OCI-LY7 (cell line): ENCODE measurements around the gene BSND.

Experiments used
- EZH2phosphoT487 ChIP-seq: fragments of 200-600 bp; sonication (generic); IDR thresholded peaks from 2 replicates; pipeline ENCODE4 v1.6.1; 2018; ENCODE audit warnings: low read depth, borderline replicate concordance, mild to moderate bottlenecking, mixed run types, antibody characterized with exemption, low read length, moderate library complexity, mixed read lengths
- TF ChIP-seq, protein P1 (sequence below): fragments of 200-600 bp; sonication (generic); conservative IDR thresholded peaks from 2 replicates; pipeline ENCODE4 v1.5.1; 2014; ENCODE audit warnings: mild to moderate bottlenecking, antibody characterized with exemption, low read length, moderate library complexity, mixed read lengths

DNA sequence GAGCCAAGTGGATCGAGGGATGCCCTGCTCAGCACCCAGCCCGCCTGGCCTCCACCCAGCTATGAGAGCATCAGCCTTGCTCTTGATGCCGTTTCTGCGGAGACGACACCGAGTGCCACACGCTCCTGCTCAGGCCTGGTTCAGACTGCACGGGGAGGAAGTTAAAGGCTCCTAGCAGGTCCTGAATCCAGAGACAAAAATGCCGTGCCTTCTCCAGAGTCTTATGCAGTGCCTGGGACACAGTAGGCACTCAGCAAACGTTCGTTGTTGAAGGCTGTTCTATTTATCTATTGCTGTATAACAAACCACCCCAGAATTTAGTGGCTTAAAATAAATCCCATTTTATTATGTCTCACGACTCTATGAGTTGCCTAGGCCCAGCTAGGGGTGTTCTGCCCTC, 6.8 kb upstream of the BSND start:
- TF ChIP-seq, protein P1, sequence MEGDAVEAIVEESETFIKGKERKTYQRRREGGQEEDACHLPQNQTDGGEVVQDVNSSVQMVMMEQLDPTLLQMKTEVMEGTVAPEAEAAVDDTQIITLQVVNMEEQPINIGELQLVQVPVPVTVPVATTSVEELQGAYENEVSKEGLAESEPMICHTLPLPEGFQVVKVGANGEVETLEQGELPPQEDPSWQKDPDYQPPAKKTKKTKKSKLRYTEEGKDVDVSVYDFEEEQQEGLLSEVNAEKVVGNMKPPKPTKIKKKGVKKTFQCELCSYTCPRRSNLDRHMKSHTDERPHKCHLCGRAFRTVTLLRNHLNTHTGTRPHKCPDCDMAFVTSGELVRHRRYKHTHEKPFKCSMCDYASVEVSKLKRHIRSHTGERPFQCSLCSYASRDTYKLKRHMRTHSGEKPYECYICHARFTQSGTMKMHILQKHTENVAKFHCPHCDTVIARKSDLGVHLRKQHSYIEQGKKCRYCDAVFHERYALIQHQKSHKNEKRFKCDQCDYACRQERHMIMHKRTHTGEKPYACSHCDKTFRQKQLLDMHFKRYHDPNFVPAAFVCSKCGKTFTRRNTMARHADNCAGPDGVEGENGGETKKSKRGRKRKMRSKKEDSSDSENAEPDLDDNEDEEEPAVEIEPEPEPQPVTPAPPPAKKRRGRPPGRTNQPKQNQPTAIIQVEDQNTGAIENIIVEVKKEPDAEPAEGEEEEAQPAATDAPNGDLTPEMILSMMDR, result no peak
- no peak for TF ChIP-seq EZH2phosphoT487
